Neuron (in vitro differentiated cells): ENCODE measurements around the gene MROH2B.

Source experiments
- H2AFZ ChIP-seq: one replicate; pipeline ENCODE4 v1.6.1; 2013; ENCODE audit warnings: low read depth, mild to moderate bottlenecking, inconsistent platforms, low read length, moderate library complexity
- H3K27me3 ChIP-seq: one replicate; pipeline ENCODE4 v1.6.1; 2013; ENCODE audit warnings: low read length; ENCODE audit not compliant: insufficient read depth
- H3K36me3 ChIP-seq: one replicate; pipeline ENCODE4 v1.6.1; 2013; ENCODE audit warnings: low read length; ENCODE audit not compliant: insufficient read depth
- H3K4me1 ChIP-seq: one replicate; pipeline ENCODE4 v1.6.1; 2013; ENCODE audit warnings: low read length; ENCODE audit not compliant: insufficient read depth
- H3K4me3 ChIP-seq: 2 replicates; pipeline ENCODE4 v1.5.1; 2013; ENCODE audit warnings: mild to moderate bottlenecking, low read length, moderate library complexity
- H3K9me3 ChIP-seq: one replicate; pipeline ENCODE4 v1.6.1; 2013; ENCODE audit warnings: low read length

MROH2B gene

GRCh38 chr5:41003670-41004376 lies 67.3 kb downstream of the MROH2B start:
- Histone ChIP-seq H3K4me3 (no peak overlapping the region), H3K27me3 (no peaks in the 10 kb centered on the region), H3K9me3 (no peaks in the 10 kb centered on the region), H3K4me1 (no peaks in the 10 kb centered on the region), H2AFZ (no peak overlapping the region), H3K36me3 (no peaks in the 10 kb centered on the region)

DNA sequence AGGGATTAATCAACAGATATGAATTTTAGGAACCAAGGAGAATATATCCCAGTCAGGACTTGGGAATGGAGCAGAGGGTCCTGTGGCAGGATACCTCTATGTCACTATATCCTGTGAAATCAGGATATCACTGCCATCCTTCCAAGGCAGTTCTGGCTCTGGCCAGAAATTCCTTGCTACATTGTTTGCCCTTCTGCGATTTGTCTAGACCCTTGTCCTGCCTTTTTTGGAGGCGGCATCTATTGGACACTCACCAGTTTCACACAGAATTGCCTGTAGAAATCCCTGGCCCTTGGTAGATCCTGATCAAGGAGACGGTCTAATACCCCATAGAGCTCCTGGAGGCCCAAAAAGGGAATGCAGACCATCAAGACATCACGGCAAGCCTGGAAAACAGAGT lies 71.2 kb downstream of the MROH2B start:
- H3K4me3 ChIP-seq: no peak overlapping the region
- no peaks in the 10 kb centered on the region for H3K4me1 ChIP-seq
- H3K36me3 ChIP-seq: no peaks in the 10 kb centered on the region
- H3K9me3 ChIP-seq: no peaks in the 10 kb centered on the region
- H3K27me3 ChIP-seq: no peaks in the 10 kb centered on the region
- no peak overlapping the region for H2AFZ ChIP-seq

DNA sequence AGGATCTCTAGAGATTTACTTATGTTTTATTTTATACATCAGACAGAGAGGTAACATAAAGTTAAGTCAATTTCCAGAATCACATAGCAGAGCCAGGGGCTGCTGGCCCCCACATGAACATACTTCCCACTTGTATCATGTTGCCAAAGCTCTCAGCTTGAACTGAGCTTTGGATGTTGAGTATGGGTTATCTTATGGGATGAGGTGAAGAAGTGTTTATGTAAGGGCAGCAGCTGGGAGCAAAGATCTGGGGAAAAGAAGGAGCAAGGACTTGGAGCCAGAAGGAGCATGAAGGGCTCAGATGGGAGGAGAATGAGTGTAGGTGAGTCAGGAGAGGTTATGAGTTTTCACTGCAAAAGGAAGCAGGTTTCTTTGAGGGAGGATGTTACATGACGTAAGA lies 72.0 kb downstream of the MROH2B start:
- no peaks in the 10 kb centered on the region for H3K9me3 ChIP-seq
- H3K27me3 ChIP-seq: no peaks in the 10 kb centered on the region
- H2AFZ ChIP-seq: no peak overlapping the region
- H3K4me3 ChIP-seq: no peak overlapping the region
- no peaks in the 10 kb centered on the region for H3K4me1 ChIP-seq
- H3K36me3 ChIP-seq: no peaks in the 10 kb centered on the region

DNA sequence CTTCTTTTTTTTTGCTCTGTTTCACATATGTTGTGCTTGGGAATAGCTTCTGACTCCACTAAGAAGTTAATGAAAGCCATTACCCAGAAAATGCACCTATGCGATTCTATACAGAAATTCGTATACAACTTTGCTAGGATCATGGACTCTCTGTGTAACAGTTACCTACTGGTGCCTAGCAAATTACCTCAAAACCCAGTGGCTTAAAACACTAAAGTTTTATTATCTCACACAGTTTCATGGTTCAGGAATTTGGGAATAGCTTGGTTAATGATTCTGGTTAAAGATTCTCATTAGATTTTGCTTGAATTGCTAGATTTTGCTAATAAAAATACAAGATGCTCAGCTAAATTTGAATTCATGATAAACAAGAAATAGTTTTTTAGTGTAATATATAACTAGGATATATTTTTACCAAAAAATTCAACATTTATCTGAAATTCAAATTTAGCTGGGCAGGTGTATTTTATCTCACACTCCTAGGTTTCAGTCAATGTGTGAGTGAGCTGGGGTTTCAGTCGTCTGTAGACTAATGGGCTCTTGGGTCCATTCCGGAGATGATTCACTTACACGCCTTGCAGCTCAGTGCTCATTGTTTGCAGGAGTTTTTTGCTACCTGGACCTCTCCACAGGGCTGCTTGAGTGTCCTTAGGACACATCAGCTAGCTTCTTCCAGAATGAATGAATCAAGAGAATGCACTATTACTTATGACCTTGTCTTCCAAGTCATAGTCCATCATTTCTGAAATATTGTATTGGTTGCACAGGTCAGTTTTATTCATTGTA lies 75.1 kb downstream of the MROH2B start:
- Histone ChIP-seq H3K27me3 (no peaks in the 10 kb centered on the region), H2AFZ (no peak overlapping the region)

DNA sequence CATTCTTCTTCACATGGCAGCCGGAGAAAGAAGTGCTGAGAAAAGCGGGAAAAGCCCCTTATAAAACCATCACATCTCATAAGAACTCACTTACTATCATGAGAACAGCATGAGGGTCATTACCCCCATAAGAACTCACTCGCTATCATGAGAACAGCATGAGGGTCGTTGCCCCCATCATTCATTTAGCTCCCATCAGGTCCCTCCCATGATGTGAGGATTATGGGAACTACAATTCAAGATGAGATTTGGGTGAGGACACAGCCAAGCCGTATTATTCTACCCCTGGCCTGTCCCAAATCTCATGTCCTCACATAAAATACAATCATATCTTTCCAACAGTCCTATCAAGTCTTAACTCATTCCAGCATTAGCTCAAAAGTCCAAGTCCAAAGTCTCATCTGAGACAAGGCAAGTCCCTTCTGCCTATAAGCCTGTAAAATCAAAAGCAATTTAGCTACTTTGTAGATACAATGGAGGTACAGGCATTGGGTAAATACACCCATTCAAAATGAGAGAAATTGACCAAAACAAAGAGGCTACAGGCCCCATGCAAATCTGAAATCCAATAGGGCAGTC lies 79.1 kb downstream of the MROH2B start:
- H3K27me3 ChIP-seq: no peaks in the 10 kb centered on the region

More for the DNA sequence above, 75.1 kb downstream of the MROH2B start:
- Histone ChIP-seq H3K4me1 (no peaks in the 10 kb centered on the region), H3K36me3 (no peaks in the 10 kb centered on the region), H3K9me3 (no peaks in the 10 kb centered on the region), H3K4me3 (no peak overlapping the region)

DNA sequence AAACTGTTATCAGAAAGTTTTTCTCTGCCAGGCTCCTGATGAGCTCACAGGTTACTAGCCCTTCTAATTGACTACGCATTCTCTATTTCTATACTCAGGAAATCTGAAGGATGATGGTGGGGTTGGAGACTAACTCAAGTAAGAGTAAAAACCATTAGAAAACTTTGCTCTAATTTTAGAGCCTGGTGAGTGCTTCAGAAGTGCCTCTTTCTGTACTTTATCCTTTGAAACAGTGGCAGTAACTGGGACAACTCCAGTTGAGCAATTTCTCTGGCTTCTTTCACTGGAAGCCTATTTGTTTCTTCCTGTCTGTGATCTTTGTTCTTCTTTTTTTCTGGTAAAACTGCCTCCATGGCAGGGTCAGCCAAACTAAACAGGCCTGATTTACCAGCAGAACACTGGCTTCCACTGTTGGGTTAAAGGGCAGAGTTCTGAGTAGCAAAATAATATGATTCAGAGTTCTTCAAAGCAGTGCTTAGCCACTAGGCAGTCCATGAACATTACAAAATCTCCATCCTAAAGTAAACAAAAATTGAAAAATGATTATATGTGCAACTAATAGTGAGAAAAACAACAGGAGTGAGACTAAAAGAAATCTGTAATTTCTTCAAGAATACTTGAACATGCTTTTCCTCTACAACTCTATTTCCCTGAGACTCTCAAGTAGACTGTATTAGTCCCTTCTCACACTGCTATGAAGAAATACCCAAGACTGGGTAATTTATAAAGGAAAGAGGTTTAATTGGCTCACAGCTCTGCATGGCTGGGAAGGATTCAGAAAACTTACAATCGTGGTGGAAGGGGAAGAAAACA lies 79.8 kb downstream of the MROH2B start:
- Histone ChIP-seq H3K4me1 (no peaks in the 10 kb centered on the region), H2AFZ (no peak overlapping the region), H3K9me3 (no peaks in the 10 kb centered on the region), H3K4me3 (no peak overlapping the region), H3K36me3 (no peaks in the 10 kb centered on the region), H3K27me3 (no peaks in the 10 kb centered on the region)

More for the DNA sequence above, 79.1 kb downstream of the MROH2B start:
- H3K9me3 ChIP-seq: no peaks in the 10 kb centered on the region
- no peak overlapping the region for H3K4me3 ChIP-seq
- no peaks in the 10 kb centered on the region for H3K36me3 ChIP-seq
- H3K4me1 ChIP-seq: no peaks in the 10 kb centered on the region
- no peak overlapping the region for H2AFZ ChIP-seq

DNA sequence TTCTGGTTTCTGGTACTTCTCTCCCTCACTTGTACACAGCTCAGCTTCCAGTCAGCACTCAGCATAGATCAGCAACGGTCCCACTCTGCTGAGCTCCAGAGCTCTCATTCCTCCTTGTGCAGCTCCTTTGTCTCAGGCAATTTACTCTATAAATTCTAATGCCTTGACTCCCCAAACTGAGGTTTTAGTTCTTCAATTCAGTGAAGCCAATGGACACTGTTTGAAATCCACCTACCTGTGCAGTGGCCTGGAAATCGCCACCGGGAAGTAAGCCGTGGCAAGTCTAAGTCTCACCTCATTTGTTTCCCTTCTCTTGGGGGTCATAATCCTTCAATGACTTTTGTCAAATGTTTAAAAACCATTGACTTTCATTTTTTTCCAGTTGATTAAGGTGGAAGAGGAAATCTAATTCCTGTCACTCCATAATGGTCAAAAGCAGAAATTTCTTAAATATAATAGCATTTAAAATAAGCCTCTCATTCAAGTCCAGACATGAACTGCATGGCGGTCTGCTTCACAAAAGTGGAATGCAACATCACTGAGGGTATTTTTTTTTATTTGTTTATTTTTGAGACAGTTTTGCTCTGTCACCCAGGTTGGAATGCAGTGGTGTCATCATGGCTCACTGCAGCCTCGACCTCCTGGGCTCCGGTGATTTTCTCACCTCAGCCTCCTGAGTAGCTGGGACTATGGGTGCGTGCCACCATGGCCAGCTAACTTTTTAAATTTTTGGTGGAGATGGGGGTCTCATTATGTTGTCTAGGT lies 82.2 kb downstream of the MROH2B start:
- no peaks in the 10 kb centered on the region for H3K4me1 ChIP-seq
- H3K9me3 ChIP-seq: no peaks in the 10 kb centered on the region
- H3K27me3 ChIP-seq: no peaks in the 10 kb centered on the region
- H3K36me3 ChIP-seq: no peaks in the 10 kb centered on the region
- H2AFZ ChIP-seq: no peak overlapping the region
- no peak overlapping the region for H3K4me3 ChIP-seq

DNA sequence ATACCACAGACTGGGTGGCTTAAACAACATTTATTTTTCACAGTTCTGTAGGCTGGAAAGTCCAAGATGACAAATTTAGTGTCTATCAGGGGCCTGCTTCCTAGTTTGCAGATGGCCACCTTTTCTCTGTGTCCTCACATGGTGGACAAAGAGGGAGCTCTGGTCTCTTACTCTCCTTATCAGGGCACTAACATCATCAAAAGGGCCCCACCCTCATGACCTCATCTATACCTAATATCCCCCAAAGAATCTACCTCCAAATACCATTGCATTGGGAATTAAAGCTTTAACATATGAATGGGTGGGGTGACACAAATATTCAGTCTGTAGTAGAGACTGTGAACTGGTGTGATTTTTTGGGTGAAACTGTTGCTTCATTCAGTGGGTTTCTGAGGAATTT lies 83.8 kb downstream of the MROH2B start:
- Histone ChIP-seq H2AFZ (no peak overlapping the region), H3K9me3 (no peaks in the 10 kb centered on the region), H3K27me3 (no peaks in the 10 kb centered on the region), H3K4me1 (no peaks in the 10 kb centered on the region), H3K4me3 (no peak overlapping the region), H3K36me3 (no peaks in the 10 kb centered on the region)

GRCh38 chr5:40986666-40987065 lies 84.5 kb downstream of the MROH2B start:
- no peaks in the 10 kb centered on the region for H3K27me3 ChIP-seq
- no peaks in the 10 kb centered on the region for H3K4me1 ChIP-seq
- H3K4me3 ChIP-seq: no peak overlapping the region
- H2AFZ ChIP-seq: no peak overlapping the region
- H3K36me3 ChIP-seq: no peaks in the 10 kb centered on the region
- H3K9me3 ChIP-seq: no peaks in the 10 kb centered on the region

DNA sequence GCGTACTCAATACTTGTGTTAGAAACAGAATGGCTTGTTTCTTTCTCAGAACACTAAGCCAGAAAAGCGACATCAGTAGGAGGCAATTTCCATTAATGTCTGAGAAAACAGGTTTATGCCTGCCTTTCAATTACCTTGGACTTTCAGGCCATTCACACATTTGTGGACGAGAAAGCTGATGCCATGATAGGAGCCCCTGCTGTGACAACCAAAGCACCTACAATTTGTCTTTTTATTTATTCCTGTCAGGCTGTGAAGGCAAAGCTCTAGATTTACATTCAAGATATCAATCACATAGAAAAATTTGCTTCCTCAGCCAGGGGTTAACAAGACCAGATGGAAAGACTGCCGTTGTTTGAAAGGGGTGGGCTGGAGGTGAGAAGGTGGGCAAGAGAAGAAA lies 85.6 kb downstream of the MROH2B start:
- Histone ChIP-seq H3K36me3 (no peaks in the 10 kb centered on the region), H3K4me1 (no peaks in the 10 kb centered on the region), H3K4me3 (no peak overlapping the region), H2AFZ (no peak overlapping the region), H3K27me3 (no peaks in the 10 kb centered on the region), H3K9me3 (no peaks in the 10 kb centered on the region)

DNA sequence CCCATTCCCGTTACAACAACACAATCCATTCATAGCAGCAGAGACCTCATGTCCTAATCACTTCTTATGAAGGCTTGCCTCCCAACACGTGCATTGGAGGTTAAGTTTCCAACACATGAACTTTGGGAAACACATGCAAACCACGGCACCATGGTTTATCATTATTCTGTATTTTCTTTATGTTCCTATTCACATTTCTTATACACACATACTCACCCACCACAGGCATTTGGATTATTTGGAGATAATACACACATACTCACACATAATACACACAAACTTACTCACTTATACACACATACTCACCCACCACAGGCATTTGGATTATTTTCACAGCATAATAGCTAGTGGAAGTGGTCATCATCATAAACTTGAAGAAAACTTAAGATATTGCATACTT lies 86.3 kb downstream of the MROH2B start:
- H3K27me3 ChIP-seq: no peaks in the 10 kb centered on the region
- H3K4me1 ChIP-seq: no peaks in the 10 kb centered on the region
- H2AFZ ChIP-seq: no peak overlapping the region
- no peaks in the 10 kb centered on the region for H3K9me3 ChIP-seq
- H3K4me3 ChIP-seq: no peak overlapping the region
- H3K36me3 ChIP-seq: no peaks in the 10 kb centered on the region

GRCh38 chr5:40983781-40984180 lies 87.4 kb downstream of the MROH2B start:
- H3K4me1 ChIP-seq: no peaks in the 10 kb centered on the region
- no peaks in the 10 kb centered on the region for H3K36me3 ChIP-seq
- H2AFZ ChIP-seq: no peak overlapping the region
- no peak overlapping the region for H3K4me3 ChIP-seq
- H3K27me3 ChIP-seq: no peaks in the 10 kb centered on the region
- H3K9me3 ChIP-seq: no peaks in the 10 kb centered on the region
